ENCODE measurements around the gene PLEKHA7. TPM values are rescaled to one million over a fixed set of nuclear protein-coding genes. Genes with fewer than 3 reads are reported as not detected.

PLEKHA7 gene
- total and polyA plus RNA-seq, 2 of the 8 experiments (the other 6 are each of a cell fraction or from before 2014, with no cell fraction given): 11.4 to 25.6 TPM

GRCh38 chr11:17013548-17014320 is 480 bp downstream of the PLEKHA7 start:
- no peaks in the 10 kb centered on the region; a peak in 1 of 8 replicates for H3K36me3 ChIP-seq (ENCODE audit: control insufficient read depth in 2 of 4, insufficient read depth in 4 of 4, low read length in 3 of 4)
- no peak overlapping the region for H3K23ac ChIP-seq (ENCODE audit: insufficient read length)
- peaks cover 0 to 3% (median 1%) of the 10 kb centered on the region in 4 experiments; a peak in 3 of 7 replicates for H3K27me3 ChIP-seq (replicated peaks in 1 of 4; ENCODE audit: control insufficient read depth in 3 of 4, extremely low read depth in 1 of 4, insufficient read depth in 3 of 4, low read length in 3 of 4)
- H3K79me1 ChIP-seq (ENCODE audit: low read depth, low read length): peaks cover 8% of the 10 kb centered on the region
- no peak for FAIRE-seq
- ChIA-PET CTCF (ENCODE audit: partially characterized antibody) (interaction anchor here (0.7 to 5.2 kb wide), 11 partner anchors 13 to 194 kb away, joined by 3 to 34 read pairs (median 5); no protein-coding TSS in a partner anchor), POLR2A (ENCODE audit: partially characterized antibody) (interaction anchor here (0.8 to 2.3 kb wide), 11 partner anchors 8 to 126 kb away, joined by 3 to 16 read pairs (median 4); partner anchors contain the start of gene RPS13)
- peak overlapping the region; percentile 90 to 98 for H3K4me2 ChIP-seq (ENCODE audit: insufficient read depth in 1 of 2, low read depth in 2 of 2, low read length in 2 of 2)
- WGBS, 2 experiments (ENCODE audit: extremely low coverage in 1 of 2, insufficient coverage in 1 of 2, insufficient read length in 1 of 2, insufficient replicate concordance in 2 of 2, low coverage in 1 of 2, low lambda C conversion rate in 2 of 2, missing lambda C conversion rate in 1 of 2): 2% methylated on average over 10 of the region's 85 CpGs; no CpG with 5 or more reads in 1 of the 2 experiments
- H3K9ac ChIP-seq (replicated peaks in 1 of 4; ENCODE audit: extremely low read depth in 1 of 4, low read depth in 3 of 4, low read length in 3 of 4): peak overlapping the region in 3 of 4 experiments; percentile 60 to 75 (median 63); a peak in 5 of 7 replicates
- peak overlapping the region; percentile 70 for H3K56ac ChIP-seq (replicated peaks; ENCODE audit: insufficient read length, low read depth, low read length)
- H4K5ac ChIP-seq (ENCODE audit: insufficient read length, low read depth, low read length): peak overlapping the region; percentile 54
- peaks cover 10 to 27% (median 14%) of the 10 kb centered on the region in 4 experiments; a peak in 6 of 7 replicates for H3K4me1 ChIP-seq (replicated peaks in 1 of 4; ENCODE audit: control insufficient read depth in 3 of 4, insufficient read depth in 4 of 4, low read length in 3 of 4)
- no peak overlapping the region for H2BK12ac ChIP-seq (ENCODE audit: low read depth, low read length)
- no peak overlapping the region for H2BK20ac ChIP-seq (ENCODE audit: low read length)
- H2AK5ac ChIP-seq (ENCODE audit: low read depth, low read length): no peak overlapping the region
- no peak overlapping the region for H2BK120ac ChIP-seq (replicated peaks; ENCODE audit: low read depth, low read length)
- peak in 1 of 2 experiments; percentile 80 for DNase-seq (ENCODE audit: low read depth in 1 of 2, low spot score in 2 of 2)
- peak; percentile 33; the same call in 1 of the 2 replicates for TF ChIP-seq USF2 (IDR thresholded peaks at IDR 0.05; ENCODE audit: low read length)
- no peak for TF ChIP-seq RFX5 (IDR thresholded peaks at IDR 0.05; ENCODE audit: borderline replicate concordance, low read depth, low read length)
- TF ChIP-seq PHF8 (conservative IDR thresholded peaks at IDR 0.05; ENCODE audit: low read depth, low read length): peak; percentile 36; the same call in 1 of the 2 replicates
- TF ChIP-seq GABPA (IDR thresholded peaks at IDR 0.05; ENCODE audit: borderline replicate concordance, insufficient read depth, low read length): no peak
- TF ChIP-seq KDM4A (IDR thresholded peaks at IDR 0.05; ENCODE audit: low read depth, low read length, severe bottlenecking): peak; percentile 92
- H3K4me3 ChIP-seq (ENCODE audit: extremely low read depth in 1 of 4, insufficient read depth in 2 of 4, low read depth in 3 of 4, low read length in 4 of 4): peak overlapping the region; percentile 68 to 98 (median 86)
- H3K4ac ChIP-seq (replicated peaks; ENCODE audit: insufficient read length, low read depth, low read length): no peak overlapping the region
- H4K8ac ChIP-seq (ENCODE audit: extremely low read depth, insufficient read depth, low read length): peak overlapping the region; percentile 76; the same call in 1 of the 2 replicates
- peak overlapping the region; percentile 62 for H3K18ac ChIP-seq (ENCODE audit: extremely low read depth, low read length)
- no peak overlapping the region for H3K14ac ChIP-seq (ENCODE audit: insufficient read length)
- no peaks in the 10 kb centered on the region for H3K9me3 ChIP-seq (ENCODE audit: insufficient read depth in 2 of 2, low read depth in 1 of 2, low read length in 1 of 2)
- H4K91ac ChIP-seq (replicated peaks; ENCODE audit: insufficient read length, low read length): no peak overlapping the region
- peaks cover 0 to 6% of the 10 kb centered on the region in 2 experiments for H4K20me1 ChIP-seq (replicated peaks in 1 of 2; ENCODE audit: control insufficient read depth in 1 of 2, insufficient read depth in 2 of 2, low read length in 2 of 2)
- H2BK5ac ChIP-seq (ENCODE audit: low read depth, low read length): no peak overlapping the region; the same call in 1 of the 2 replicates
- peak overlapping the region; percentile 29; the same call in 1 of the 2 replicates for H2BK15ac ChIP-seq (ENCODE audit: low read length)
- 0 out of 2 replicates have a peak overlapping the region, but pooled peaks have one; percentile 63 for H2AFZ ChIP-seq (ENCODE audit: low read length)
- peaks cover 14% of the 10 kb centered on the region for H3K23me2 ChIP-seq (ENCODE audit: low read depth, low read length)
- no peak overlapping the region for H3K27ac ChIP-seq (ENCODE audit: low read depth, low read length)
- peaks cover 0 to 15% of the 10 kb centered on the region in 2 experiments; a peak in 2 of 4 replicates for H3K79me2 ChIP-seq (ENCODE audit: control insufficient read depth in 1 of 2, insufficient read depth in 2 of 2, low read length in 2 of 2)
